K562 (cell line): ENCODE data around the gene GULP1. TPM values are rescaled to one million over a fixed set of nuclear protein-coding genes. Genes with fewer than 3 reads are reported as not detected.

Experiments used
- ATAC-seq: fragments of 200-7000 bp; cut with Tn5 transposase; 3 replicates; pipeline ENCODE4 v1.9.1; 2020; ENCODE audit warnings: moderate library complexity
- BruUV-seq: library from RNA; stranded (reverse); fragments of 400-500 nt; replicated peaks from 2 replicates; lab custom pipeline; 2021; lab: Mats Ljungman, UMichigan
- CTCF ChIA-PET: fragments of 300-600 bp; formaldehyde crosslinking; extraction: SDS; loops from one replicate; lab custom pipeline; 2021; ENCODE audit warnings: low intra/inter-chr PET ratio; lab: Yijun Ruan, JAX
- POLR2A ChIA-PET: fragments of 300-600, 350-650 bp; sonication (Branson Sonifier 250); formaldehyde crosslinking; extraction: SDS; loops from one replicate; lab custom pipeline; 2021; ENCODE audit warnings: antibody characterized with exemption, inconsistent platforms; lab: Yijun Ruan, JAX
- DNase-seq, 4 experiments: peaks; one replicate each; pipeline versions ENCODE4 v3.0.0 to v3.0.0-alpha.2; 2011 to 2018; ENCODE audit warnings: low spot score in 3 of 4, mixed read lengths in 3 of 4; ENCODE audit errors: extremely low read depth in 1 of 4
- FAIRE-seq: peaks from 2 replicates; lab custom pipeline; 2011; peaks lifted over from hg19 to GRCh38; lab: Jason Lieb, UNC
- H2AFZ ChIP-seq: 2 replicates; pipeline ENCODE4 v1.6.0; 2011; ENCODE audit warnings: low read depth, low read length, control low read depth, inconsistent platforms
- H3K27ac ChIP-seq: fragments of 200-600 bp; 3 replicates; pipeline ENCODE4 v1.8.0; 2011; ENCODE audit warnings: low read depth, mild to moderate bottlenecking, control low read depth, inconsistent platforms, low read length, moderate library complexity, mixed read lengths; ENCODE audit errors: extremely low read depth
- H3K27me3 ChIP-seq, 2 experiments: fragments of 300-600 bp in 1 of 2; 2 replicates in 1 of 2; 3 replicates in 1 of 2; pipeline versions ENCODE4 v1.6.0 to v1.8.0; 2011; ENCODE audit warnings: inconsistent platforms in 2 of 2, low read length in 2 of 2, mild to moderate bottlenecking in 1 of 2, mixed read lengths in 1 of 2, moderate library complexity in 1 of 2; ENCODE audit not compliant: control insufficient read depth in 2 of 2, insufficient read depth in 2 of 2
- H3K36me3 ChIP-seq: fragments of 300-600 bp; 3 replicates; pipeline ENCODE4 v1.8.0; 2011; ENCODE audit warnings: mild to moderate bottlenecking, low read length, inconsistent platforms; ENCODE audit not compliant: control insufficient read depth, insufficient read depth
- H3K4me1 ChIP-seq, 2 experiments: fragments of 200-600 bp in 1 of 2; replicated peaks in 1 of 2; 2 replicates in 1 of 2; 3 replicates in 1 of 2; pipeline versions ENCODE4 v1.5.1 to v1.8.0; 2011; ENCODE audit warnings: inconsistent platforms in 2 of 2, low read length in 2 of 2, mild to moderate bottlenecking in 1 of 2, mixed read lengths in 1 of 2, moderate library complexity in 1 of 2; ENCODE audit not compliant: control insufficient read depth in 2 of 2, insufficient read depth in 2 of 2
- H3K4me2 ChIP-seq: 2 replicates; pipeline ENCODE4 v1.6.1; 2011; ENCODE audit warnings: low read length, control low read depth, inconsistent platforms, mixed read lengths; ENCODE audit not compliant: insufficient read depth
- H3K4me3 ChIP-seq: fragments of 200-600 bp; sonication (generic), shearing (Covaris generic); 2 replicates; pipeline ENCODE4 v1.5.1; 2016; ENCODE audit warnings: control low read depth, inconsistent platforms
- H3K79me2 ChIP-seq: fragments of 200-600 bp; 3 replicates; pipeline ENCODE4 v1.8.0; 2011; ENCODE audit warnings: low read length, inconsistent platforms; ENCODE audit not compliant: control insufficient read depth, insufficient read depth
- H3K9ac ChIP-seq, 2 experiments: 2 replicates each; pipeline versions ENCODE4 v1.6.0 to v1.6.1; 2011; ENCODE audit warnings: low read depth in 2 of 2, low read length in 2 of 2, control low read depth in 1 of 2, inconsistent platforms in 1 of 2, mild to moderate bottlenecking in 1 of 2, mixed read lengths in 1 of 2; ENCODE audit not compliant: insufficient read depth in 1 of 2
- H3K9me1 ChIP-seq: one replicate; pipeline ENCODE4 v1.6.0; 2011; ENCODE audit warnings: inconsistent platforms, mild to moderate bottlenecking, low read length, moderate library complexity; ENCODE audit not compliant: control insufficient read depth, insufficient read depth
- H3K9me3 ChIP-seq: replicated peaks from 2 replicates; pipeline ENCODE4 v1.5.1; 2011; ENCODE audit warnings: low read depth, low read length, inconsistent platforms; ENCODE audit not compliant: control insufficient read depth, insufficient read depth
- H4K20me1 ChIP-seq: replicated peaks from 2 replicates; pipeline ENCODE4 v1.6.1; 2011; ENCODE audit warnings: low read length, inconsistent platforms, mixed read lengths; ENCODE audit not compliant: control insufficient read depth, insufficient read depth
- AFF4 ChIP-seq: sonication (generic); formaldehyde crosslinking; IDR thresholded peaks from 2 replicates; pipeline ENCODE4 v1.8.0; 2023; ENCODE audit warnings: mild to moderate bottlenecking, missing genetic modification reagents
- CEBPG ChIP-seq, 3 experiments: fragments of 200-800 bp in 1 of 3; sonication (Bioruptor generic) in 1 of 3; sonication (generic) in 1 of 3; formaldehyde crosslinking in 1 of 3; IDR thresholded peaks in 2 of 3; conservative IDR thresholded peaks in 1 of 3; 2 replicates each; pipeline versions ENCODE4 v1.6.1 to v1.8.0; 2016 to 2022; ENCODE audit warnings: missing compliant biosample characterization in 2 of 3, missing genetic modification characterization in 2 of 3, mild to moderate bottlenecking in 1 of 3, missing genetic modification reagents in 1 of 3
- DPF2 ChIP-seq: fragments of 450-650 bp; IDR thresholded peaks from 2 replicates; pipeline ENCODE4 v1.6.1; 2016
- FOSL1 ChIP-seq: fragments of 200-800 bp; sonication (Bioruptor generic); conservative IDR thresholded peaks from 2 replicates; pipeline ENCODE4 v1.6.1; 2016; ENCODE audit warnings: missing genetic modification characterization, missing compliant biosample characterization
- HMBOX1 ChIP-seq: sonication (generic); IDR thresholded peaks from 2 replicates; pipeline ENCODE4 v1.6.1; 2016
- JUND ChIP-seq, 2 experiments: IDR thresholded peaks; 2 replicates in 1 of 2; 3 replicates in 1 of 2; pipeline ENCODE4 v1.6.1; 2011; ENCODE audit warnings: borderline replicate concordance in 2 of 2, low read depth in 2 of 2, low read length in 2 of 2, improper control_type of control experiment in 1 of 2, missing biosample characterization in 1 of 2, missing genetic modification characterization in 1 of 2, missing genetic modification reagents in 1 of 2
- KAT8 ChIP-seq: fragments of 450-650 bp; IDR thresholded peaks from 2 replicates; pipeline ENCODE4 v1.6.1; 2016; ENCODE audit warnings: low read depth, mild to moderate bottlenecking
- KHSRP ChIP-seq: fragments of 450-650 bp; IDR thresholded peaks from 2 replicates; pipeline ENCODE4 v1.6.1; 2017
- MED1 ChIP-seq: sonication (generic); formaldehyde crosslinking; IDR thresholded peaks from 2 replicates; pipeline ENCODE4 v1.8.1; 2023; ENCODE audit warnings: missing genetic modification reagents, borderline replicate concordance
- NFIX ChIP-seq: fragments of 250-450 bp; sonication (Bioruptor Pico); IDR thresholded peaks from 2 replicates; pipeline ENCODE4 v1.4.0; 2020; ENCODE audit warnings: low read depth, mild to moderate bottlenecking, moderate library complexity
- PML ChIP-seq: IDR thresholded peaks from 2 replicates; pipeline ENCODE4 v1.6.1; 2012; ENCODE audit warnings: low read length, inconsistent platforms
- RCOR1 ChIP-seq, 2 experiments: IDR thresholded peaks; 2 replicates each; pipeline ENCODE4 v1.6.1; 2012; ENCODE audit warnings: low read depth in 2 of 2, low read length in 2 of 2, borderline replicate concordance in 1 of 2, improper control_type of control experiment in 1 of 2
- ZBTB1 ChIP-seq: sonication (generic); formaldehyde crosslinking; IDR thresholded peaks from 2 replicates; pipeline ENCODE4 v1.8.1; 2023; ENCODE audit warnings: missing genetic modification reagents, low read depth, mild to moderate bottlenecking, borderline replicate concordance
- ZNF263 ChIP-seq: sonication (generic); formaldehyde crosslinking; IDR thresholded peaks from 2 replicates; pipeline ENCODE4 v1.8.0; 2022; ENCODE audit warnings: mild to moderate bottlenecking, missing genetic modification reagents, borderline replicate concordance
- ZNF41 ChIP-seq: fragments of 250-450 bp; sonication (Bioruptor Pico); conservative IDR thresholded peaks from 2 replicates; pipeline ENCODE4 v1.4.0; 2020; ENCODE audit warnings: mild to moderate bottlenecking
- ZNF644 ChIP-seq: fragments of 200-800 bp; sonication (Bioruptor generic); IDR thresholded peaks from 2 replicates; pipeline ENCODE4 v1.6.1; 2016; ENCODE audit warnings: low read depth, missing genetic modification characterization, missing compliant biosample characterization
- WGBS: fragments of 100-300 bp; shearing (Covaris generic); methylation state at CpG from one replicate; pipeline ENCODE4 v1.1.6; 2016; ENCODE audit warnings: low coverage, mixed read lengths; ENCODE audit not compliant: insufficient coverage; ENCODE audit errors: missing lambda C conversion rate; 5-methylcytosine and 5-hydroxymethylcytosine counted together
- in situ Hi-C: fragments of 300-500 bp; cut with MboI; formaldehyde crosslinking; loops from 4 replicates; pipeline ENCODE4 v1.15.0; 2018; ENCODE audit warnings: inconsistent platforms, mixed read lengths
- intact Hi-C: fragments of 100-400 bp; cut with micrococcal nuclease; formaldehyde crosslinking; loops from 2 replicates; pipeline ENCODE4 v1.14.2; 2022
- polyA plus RNA-seq, 8 experiments: library from polyadenylated mRNA; depleted of rRNA in 4 of 8; stranded (reverse) in 5 of 8; unstranded in 3 of 8; fragments of >200 nt; fragmentation: Nextera tagmentation in 2 of 8; fragmentation: Illumina TruSeq in 1 of 8; extraction: Ambion mirVana in 2 of 8; extraction: Trizol in 1 of 8; gene quantifications; 2 replicates each; pipeline versions ENCODE4 v1.2.1 to v1.2.3, GENCODE V29; 2011 to 2014; ENCODE audit warnings: inconsistent platforms in 1 of 8, missing spikeins in 1 of 8
- total RNA-seq, 7 experiments: library from RNA; depleted of rRNA in 6 of 7; stranded (reverse); fragments of >200 nt in 6 of 7; fragmentation: Illumina TruSeq in 2 of 7; extraction: Trizol in 2 of 7; gene quantifications; 2 replicates each; pipeline versions ENCODE4 v1.2.1 to v1.2.3, GENCODE V29; 2011 to 2021; ENCODE audit warnings: low replicate concordance in 1 of 7

The GULP1 gene
- total and polyA plus RNA-seq, 9 of the 15 experiments (the other 6 are each of a cell fraction or from before 2014, with no cell fraction given) = 8.5 to 25.3 (median 19.5) TPM

- 21% methylated on average over 2 of the region's 2 CpGs for WGBS
- Histone ChIP-seq H3K4me1 (no peaks in the 10 kb centered on the region), H3K9ac (no peak overlapping the region), H3K27ac (no peak overlapping the region), H3K36me3 (no peaks in the 10 kb centered on the region), H3K9me1 (no peaks in the 10 kb centered on the region), H3K9me3 (no peaks in the 10 kb centered on the region), H3K4me3 (no peak overlapping the region), H4K20me1 (no peaks in the 10 kb centered on the region), H3K27me3 (no peaks in the 10 kb centered on the region), H2AFZ (no peak overlapping the region), H3K4me2 (no peak overlapping the region), H3K79me2 (no peaks in the 10 kb centered on the region)
- intact Hi-C loops (no loop called here), in situ Hi-C loops (no loop called here)
- FAIRE-seq (no peak), DNase-seq (peak in 2 of 4 experiments; percentile 1 to 10), ATAC-seq (no peak)
- BruUV-seq = no TSS peak
- ChIA-PET POLR2A (no interaction called here), CTCF (no interaction called here)
- TF ChIP-seq MED1 (CRISPR knock-in tag) (no peak), PML (peak; percentile 24; the same call in 1 of the 2 replicates), ZNF41 (CRISPR knock-in tag) (no peak), ZNF263 (CRISPR knock-in tag) (no peak), RCOR1 (IDR thresholded peaks at IDR 0.05; ENCODE audit: borderline replicate concordance in 1 of 2, low read depth in 2 of 2, low read length in 2 of 2) (peak in 1 of 2 experiments; percentile 59; a peak in 1 of 4 replicates), CEBPG (CRISPR knock-in tag; IDR thresholded peaks at IDR 0.05) (no peak), CEBPG (tag; conservative IDR thresholded peaks at IDR 0.05 in 1 of 2, IDR thresholded peaks at IDR 0.05 in 1 of 2) (0 out of 4 replicates have a peak, but pooled peaks of 1 of the 2 experiments have one; percentile 20), ZBTB1 (CRISPR knock-in tag) (no peak), KAT8 (no peak), AFF4 (CRISPR knock-in tag) (no peak), HMBOX1 (peak; percentile 17; the same call in 1 of the 2 replicates), KHSRP (no peak), FOSL1 (tag) (peak; percentile 86), ZNF644 (tag) (no peak), NFIX (CRISPR knock-in tag) (no peak), DPF2 (0 out of 2 replicates have a peak, but pooled peaks have one; percentile 49), JUND (IDR thresholded peaks at IDR 0.05; ENCODE audit: borderline replicate concordance, low read depth, low read length) (peak; percentile 82), JUND (tag; IDR thresholded peaks at IDR 0.05; ENCODE audit: borderline replicate concordance, low read depth, low read length) (peak; percentile 66; the same call in 1 of the 3 replicates)
Measured at GRCh38 chr2:188495969-188496431, 204.3 kb downstream of the GULP1 start.
